OCI-LY1 (cell line): ENCODE data around the gene CXCL14.

ENCODE experiments used
- H2AFZ ChIP-seq: fragments of 200-600 bp; sonication (generic), shearing (Covaris generic); 2 replicates; pipeline ENCODE4 v1.6.0; 2014; ENCODE audit warnings: antibody characterized with exemption, mild to moderate bottlenecking, low read length
- H3F3A ChIP-seq: fragments of 200-600 bp; sonication (generic), shearing (Covaris generic); 2 replicates; pipeline ENCODE4 v1.6.0; 2014; ENCODE audit warnings: mild to moderate bottlenecking, antibody characterized with exemption, low read length, moderate library complexity; ENCODE audit not compliant: insufficient read depth
- H3K27ac ChIP-seq: fragments of 200-600 bp; sonication (generic); 2 replicates; pipeline ENCODE4 v1.5.1; 2014; ENCODE audit warnings: low read length, mixed run types, mild to moderate bottlenecking, low read depth; ENCODE audit not compliant: poor library complexity, severe bottlenecking
- H3K27me3 ChIP-seq: fragments of 200-600 bp; sonication (generic); 2 replicates; pipeline ENCODE4 v1.6.0; 2014; ENCODE audit warnings: antibody characterized with exemption, mild to moderate bottlenecking, low read length, moderate library complexity; ENCODE audit not compliant: insufficient read depth
- H3K36me3 ChIP-seq: fragments of 200-600 bp; sonication (generic); 2 replicates; pipeline ENCODE4 v1.6.1; 2014; ENCODE audit warnings: mild to moderate bottlenecking, antibody characterized with exemption, low read length, moderate library complexity, mixed read lengths; ENCODE audit not compliant: insufficient read depth
- H3K4me1 ChIP-seq: fragments of 200-600 bp; sonication (generic); 2 replicates; pipeline ENCODE4 v1.5.1; 2014; ENCODE audit warnings: mild to moderate bottlenecking, low read length, moderate library complexity; ENCODE audit not compliant: insufficient read depth, severe bottlenecking
- H3K4me2 ChIP-seq: fragments of 200-600 bp; sonication (generic), shearing (Covaris generic); 2 replicates; pipeline ENCODE4 v1.6.1; 2014; ENCODE audit warnings: low read length
- H3K4me3 ChIP-seq: fragments of 200-600 bp; sonication (generic); 2 replicates; pipeline ENCODE4 v1.5.1; 2014; ENCODE audit warnings: low read length, low read depth, mild to moderate bottlenecking, mixed read lengths; ENCODE audit not compliant: poor library complexity, severe bottlenecking
- H3K79me2 ChIP-seq: fragments of 200-600 bp; shearing (Covaris generic); 2 replicates; pipeline ENCODE4 v1.6.1; 2016; ENCODE audit warnings: mixed run types, low read length, mixed read lengths; ENCODE audit not compliant: insufficient read depth
- H3K9ac ChIP-seq: fragments of 200-600 bp; sonication (generic), shearing (Covaris generic); 2 replicates; pipeline ENCODE4 v1.6.1; 2014; ENCODE audit warnings: mild to moderate bottlenecking, low read length, mixed read lengths
- H3K9me2 ChIP-seq: fragments of 200-600 bp; sonication (generic), shearing (Covaris generic); 2 replicates; pipeline ENCODE4 v1.6.1; 2014; ENCODE audit warnings: low read depth, mild to moderate bottlenecking, low read length, mixed read lengths
- H3K9me3 ChIP-seq: fragments of 200-600 bp; shearing (Covaris generic); 2 replicates; pipeline ENCODE4 v1.6.1; 2014; ENCODE audit warnings: low read length, mixed read lengths
- H4K20me1 ChIP-seq: fragments of 200-600 bp; sonication (generic), shearing (Covaris generic); 2 replicates; pipeline ENCODE4 v1.6.0; 2016; ENCODE audit warnings: mild to moderate bottlenecking, low read length; ENCODE audit not compliant: insufficient read depth
- EZH2 ChIP-seq: fragments of 200-600 bp; sonication (generic), shearing (Covaris generic); IDR thresholded peaks from 2 replicates; pipeline ENCODE4 v1.8.0; 2017; ENCODE audit warnings: borderline replicate concordance, mixed run types, mild to moderate bottlenecking, antibody characterized with exemption, low read length, moderate library complexity, mixed read lengths
- TF ChIP-seq, protein P1 (sequence below): fragments of 200-600 bp; sonication (generic), shearing (Covaris generic); IDR thresholded peaks from 2 replicates; pipeline ENCODE4 v1.5.1; 2017; ENCODE audit warnings: mild to moderate bottlenecking, antibody characterized with exemption, low read length, moderate library complexity, mixed read lengths

Gene CXCL14

DNA sequence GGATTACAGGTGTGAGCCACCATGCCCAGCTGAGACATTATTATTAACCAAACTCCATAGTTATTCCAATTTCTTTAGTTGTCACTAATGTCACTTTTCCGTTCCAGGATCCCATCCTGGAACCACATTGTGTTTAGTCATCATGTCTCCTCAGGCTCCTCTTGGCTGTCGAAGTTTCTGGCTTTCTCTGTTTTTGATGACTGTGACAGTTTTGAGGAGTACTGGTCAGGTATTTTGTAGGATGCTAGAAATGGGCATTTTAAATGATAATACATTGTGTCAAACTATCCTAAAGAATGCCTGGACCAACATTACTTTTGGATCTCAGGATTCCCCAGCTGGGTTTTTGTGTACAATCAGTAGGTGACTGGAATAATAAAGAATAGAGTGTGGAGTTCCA, 23.3 kb downstream of the CXCL14 start:
- H3K4me2 ChIP-seq: no peak overlapping the region
- H3K9me2 ChIP-seq: no peaks in the 10 kb centered on the region
- TF ChIP-seq, protein P1, sequence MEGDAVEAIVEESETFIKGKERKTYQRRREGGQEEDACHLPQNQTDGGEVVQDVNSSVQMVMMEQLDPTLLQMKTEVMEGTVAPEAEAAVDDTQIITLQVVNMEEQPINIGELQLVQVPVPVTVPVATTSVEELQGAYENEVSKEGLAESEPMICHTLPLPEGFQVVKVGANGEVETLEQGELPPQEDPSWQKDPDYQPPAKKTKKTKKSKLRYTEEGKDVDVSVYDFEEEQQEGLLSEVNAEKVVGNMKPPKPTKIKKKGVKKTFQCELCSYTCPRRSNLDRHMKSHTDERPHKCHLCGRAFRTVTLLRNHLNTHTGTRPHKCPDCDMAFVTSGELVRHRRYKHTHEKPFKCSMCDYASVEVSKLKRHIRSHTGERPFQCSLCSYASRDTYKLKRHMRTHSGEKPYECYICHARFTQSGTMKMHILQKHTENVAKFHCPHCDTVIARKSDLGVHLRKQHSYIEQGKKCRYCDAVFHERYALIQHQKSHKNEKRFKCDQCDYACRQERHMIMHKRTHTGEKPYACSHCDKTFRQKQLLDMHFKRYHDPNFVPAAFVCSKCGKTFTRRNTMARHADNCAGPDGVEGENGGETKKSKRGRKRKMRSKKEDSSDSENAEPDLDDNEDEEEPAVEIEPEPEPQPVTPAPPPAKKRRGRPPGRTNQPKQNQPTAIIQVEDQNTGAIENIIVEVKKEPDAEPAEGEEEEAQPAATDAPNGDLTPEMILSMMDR: no peak
- no peak for TF ChIP-seq EZH2
- no peak overlapping the region for H3K27ac ChIP-seq
- H4K20me1 ChIP-seq: no peaks in the 10 kb centered on the region
- H2AFZ ChIP-seq: no peak overlapping the region
- no peaks in the 10 kb centered on the region for H3K79me2 ChIP-seq
- no peak overlapping the region for H3K9ac ChIP-seq
- H3F3A ChIP-seq: no peaks in the 10 kb centered on the region
- no peaks in the 10 kb centered on the region for H3K9me3 ChIP-seq
- H3K4me3 ChIP-seq: no peak overlapping the region
- H3K27me3 ChIP-seq: no peaks in the 10 kb centered on the region; the same call in 1 of the 2 replicates
- no peaks in the 10 kb centered on the region for H3K4me1 ChIP-seq
- H3K36me3 ChIP-seq: no peaks in the 10 kb centered on the region

DNA sequence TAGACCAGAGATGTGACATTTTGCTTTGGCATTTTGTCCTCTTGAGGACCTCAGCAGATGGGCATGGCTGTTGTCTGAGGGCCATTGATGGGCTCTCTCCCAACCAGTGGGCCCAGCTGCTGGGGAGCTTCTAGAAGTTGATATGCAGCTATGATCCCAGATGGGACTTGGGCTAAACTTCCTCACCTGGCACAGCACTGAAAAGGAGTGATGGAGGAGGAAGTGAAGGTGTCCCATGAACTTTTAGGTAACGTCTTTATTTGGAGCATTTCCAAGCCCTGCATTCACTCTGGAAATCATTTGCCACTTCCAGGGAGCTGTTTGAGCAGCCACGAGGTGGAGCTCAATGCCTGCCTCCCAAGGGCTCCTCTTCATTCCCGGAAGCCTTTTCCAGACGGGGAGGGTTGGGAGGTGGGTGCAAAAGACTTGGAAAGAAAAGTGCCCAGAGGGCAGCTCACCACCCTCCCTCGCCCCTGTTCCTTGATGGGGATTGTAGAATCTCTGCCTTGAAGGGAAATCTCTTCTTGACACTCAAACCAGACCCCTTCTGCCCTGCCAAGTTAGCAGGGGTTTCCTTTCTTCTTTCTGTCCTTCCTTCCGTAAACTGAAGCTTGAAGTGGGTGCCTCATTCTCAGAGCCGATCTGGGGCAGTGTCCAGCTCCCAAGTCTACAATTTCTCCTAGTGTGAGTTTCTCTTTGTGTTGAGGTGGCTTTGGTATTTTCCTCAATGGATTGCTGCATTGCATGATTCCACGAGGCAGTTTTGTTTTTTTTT, 24.9 kb downstream of the CXCL14 start:
- no peaks in the 10 kb centered on the region; the same call in 1 of the 2 replicates for H3K27me3 ChIP-seq
- no peak overlapping the region for H3K27ac ChIP-seq
- H3K9ac ChIP-seq: no peak overlapping the region
- no peaks in the 10 kb centered on the region for H3K9me2 ChIP-seq
- H3K4me2 ChIP-seq: no peak overlapping the region
- H3K36me3 ChIP-seq: no peaks in the 10 kb centered on the region
- no peak overlapping the region for H2AFZ ChIP-seq
- H4K20me1 ChIP-seq: no peaks in the 10 kb centered on the region
- H3K79me2 ChIP-seq: no peaks in the 10 kb centered on the region
- H3K9me3 ChIP-seq: no peaks in the 10 kb centered on the region
- TF ChIP-seq, protein P1: no peak
- no peak for TF ChIP-seq EZH2
- no peaks in the 10 kb centered on the region for H3K4me1 ChIP-seq
- H3K4me3 ChIP-seq: no peak overlapping the region
- H3F3A ChIP-seq: no peaks in the 10 kb centered on the region

DNA sequence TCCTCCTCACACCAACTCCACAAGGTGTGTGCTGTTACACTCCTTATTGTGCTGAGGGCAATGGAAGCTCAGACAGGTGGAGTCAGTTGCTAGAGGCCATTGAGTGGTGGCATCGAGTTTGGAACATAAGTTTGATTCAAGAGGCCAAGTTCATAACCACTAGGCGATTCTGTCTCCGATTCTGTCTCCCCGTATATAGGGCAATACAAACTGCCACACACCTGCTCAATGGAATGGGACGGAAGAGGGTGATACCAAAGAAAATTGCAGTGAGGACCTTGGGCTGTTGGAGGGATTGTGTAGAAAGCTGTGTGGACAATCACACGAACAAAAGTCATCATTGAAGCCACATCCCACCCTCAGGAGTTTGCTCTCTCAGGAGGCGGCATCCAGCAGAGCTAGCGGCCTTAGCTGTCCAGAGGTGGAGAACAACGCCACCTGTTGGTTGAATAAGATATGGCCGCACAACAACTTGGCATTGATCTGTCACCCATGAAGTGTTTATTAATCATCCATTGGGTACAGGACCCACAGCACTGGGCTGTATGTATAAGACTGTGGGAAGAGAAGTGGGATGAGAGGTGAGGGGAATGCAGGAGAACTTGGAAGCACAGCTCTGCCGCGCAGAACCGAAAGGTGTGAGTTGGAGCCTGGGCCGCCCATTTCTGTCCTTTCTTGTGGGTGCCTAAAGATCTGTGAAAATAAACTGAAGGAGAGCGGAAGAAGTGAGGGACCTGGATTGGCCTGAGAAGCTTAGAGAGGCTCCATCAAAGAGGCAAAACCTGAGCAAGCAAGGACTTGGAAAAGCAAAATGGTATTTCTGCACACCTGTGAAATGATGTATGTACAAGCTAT, 27.0 kb downstream of the CXCL14 start:
- Histone ChIP-seq H3K36me3 (no peaks in the 10 kb centered on the region), H3K27ac (no peak overlapping the region), H3F3A (no peaks in the 10 kb centered on the region), H3K4me2 (no peak overlapping the region), H3K79me2 (no peaks in the 10 kb centered on the region), H3K4me3 (no peak overlapping the region), H3K27me3 (no peaks in the 10 kb centered on the region; the same call in 1 of the 2 replicates), H3K9ac (no peak overlapping the region), H3K4me1 (no peaks in the 10 kb centered on the region), H4K20me1 (no peaks in the 10 kb centered on the region), H3K9me2 (no peaks in the 10 kb centered on the region), H3K9me3 (no peaks in the 10 kb centered on the region), H2AFZ (no peak overlapping the region)
- TF ChIP-seq, protein P1: peak; percentile 85
- TF ChIP-seq EZH2: no peak
